HG02840 (cell line): ENCODE measurements around the gene MAPK6.
"Not testable (repeated sequence)": the region's sequence is repeated elsewhere in the genome, so short reads cannot be mapped to it uniquely, and the experiment has no call there.

Source experiments
- ATAC-seq: cut with Tn5 transposase; IDR thresholded peaks from one replicate; pipeline ENCODE4 v1.9.1; 2021; ENCODE audit warnings: mild to moderate bottlenecking, moderate library complexity, moderate number of reproducible peaks; ENCODE audit not compliant: unreplicated experiment, low FRiP score

MAPK6 gene

DNA sequence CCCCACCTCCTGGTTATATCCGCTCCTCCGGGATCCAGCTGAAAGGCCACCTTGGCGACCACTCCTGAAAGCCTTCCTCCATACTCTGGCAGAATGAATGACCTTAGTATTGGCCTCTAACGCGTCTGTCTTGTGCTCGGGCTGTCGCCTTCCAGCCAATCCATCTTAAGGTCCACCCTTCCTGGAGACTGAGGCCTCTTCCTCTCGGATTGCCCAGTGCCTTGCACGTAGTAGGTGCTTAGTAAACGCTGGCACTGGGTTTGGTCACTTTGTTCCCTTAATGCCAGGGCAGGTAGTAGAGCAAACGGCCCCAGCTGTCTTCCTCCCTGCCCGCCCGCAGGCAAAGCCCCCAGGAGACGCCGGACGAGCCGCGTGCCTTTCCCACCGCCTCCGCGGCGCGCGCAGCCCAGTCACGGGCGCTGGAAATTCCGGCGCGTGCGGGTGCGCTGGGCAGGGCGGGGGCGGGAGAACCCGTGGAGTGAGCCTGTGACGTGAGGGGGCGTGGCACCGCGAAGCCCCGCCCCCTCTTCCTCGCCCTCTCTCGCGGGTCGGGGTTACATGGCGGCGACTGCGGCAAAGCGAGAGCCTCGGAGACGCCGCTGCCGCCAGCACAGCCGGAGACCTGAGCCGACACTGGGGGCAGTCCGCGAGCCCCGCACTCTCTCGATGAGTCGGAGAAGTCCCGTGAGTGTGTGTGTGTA is at the start of gene MAPK6:
Gene MAPK6, plus strand, starts transcription at position 527 of the 701 bp plus-strand sequence. CDS start 27,242 bp downstream, outside the sequence.
- ATAC-seq: peak; percentile 63

DNA sequence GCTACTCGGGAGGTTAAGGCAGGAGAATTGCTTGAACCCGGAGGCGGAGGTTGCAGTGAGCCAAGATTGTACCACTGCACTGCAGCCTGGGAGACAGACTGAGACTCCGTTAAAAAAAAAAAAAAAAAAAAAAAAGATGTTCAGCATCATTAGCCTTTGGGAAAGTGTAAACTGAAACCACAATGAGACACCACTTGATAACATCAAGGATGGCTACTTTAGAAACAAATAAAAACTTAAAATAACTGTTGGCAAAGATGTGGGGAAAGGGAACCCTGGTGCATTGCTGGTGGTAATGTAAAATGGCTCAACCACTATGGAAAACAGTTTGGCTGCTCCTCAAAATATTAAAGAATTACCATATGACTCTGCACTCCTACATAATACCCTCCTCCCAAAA is 49.3 kb upstream of the MAPK6 start:
- no peak for ATAC-seq

DNA sequence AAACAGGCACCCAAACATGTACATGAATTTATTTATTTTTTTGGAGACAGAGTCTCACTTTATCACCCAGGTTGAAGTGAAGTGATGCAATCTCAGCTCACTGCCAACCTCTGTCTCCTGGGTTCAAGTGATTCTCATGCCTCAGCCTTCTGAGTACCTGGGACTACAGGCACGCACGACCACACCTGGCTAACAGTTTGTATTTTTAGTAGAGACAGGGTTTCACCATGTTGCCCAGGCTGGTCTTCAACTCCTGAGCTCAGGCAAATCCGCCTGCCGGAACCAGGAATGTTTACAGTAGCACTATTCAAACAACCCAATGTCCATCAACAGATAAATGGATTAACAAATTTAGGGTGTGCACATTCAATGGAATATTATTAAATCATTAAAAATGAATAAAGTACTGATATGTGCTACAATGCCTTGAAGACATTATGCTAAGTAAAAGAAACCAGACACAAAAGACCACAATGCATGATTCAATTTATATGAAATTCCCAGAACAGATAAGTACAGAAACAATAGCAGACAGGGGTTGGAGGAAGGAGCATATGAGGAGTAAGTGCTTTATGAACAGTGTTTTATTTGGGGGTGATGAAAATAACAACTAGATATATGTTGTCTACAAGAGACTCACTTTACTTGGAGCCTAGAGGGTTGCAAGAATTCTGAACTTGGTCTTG is 48.7 kb upstream of the MAPK6 start:
- ATAC-seq: no peak

DNA sequence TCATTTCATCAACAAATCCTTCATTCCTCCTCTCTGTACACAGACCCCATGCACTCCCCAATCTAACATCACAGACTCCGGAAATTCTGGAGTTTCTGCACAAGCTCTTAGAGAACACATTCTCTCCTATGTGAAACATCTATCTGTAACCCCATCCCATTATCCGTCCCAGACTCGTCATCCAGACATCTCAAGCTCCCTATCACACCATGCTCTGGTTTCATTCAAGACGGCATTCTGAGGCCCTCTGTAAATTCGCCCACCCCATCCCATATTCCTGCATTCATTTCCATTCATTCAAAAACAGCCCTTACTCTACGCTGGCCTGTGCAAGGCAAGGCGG is 48.0 kb upstream of the MAPK6 start:
- peak; percentile 14 for ATAC-seq

DNA sequence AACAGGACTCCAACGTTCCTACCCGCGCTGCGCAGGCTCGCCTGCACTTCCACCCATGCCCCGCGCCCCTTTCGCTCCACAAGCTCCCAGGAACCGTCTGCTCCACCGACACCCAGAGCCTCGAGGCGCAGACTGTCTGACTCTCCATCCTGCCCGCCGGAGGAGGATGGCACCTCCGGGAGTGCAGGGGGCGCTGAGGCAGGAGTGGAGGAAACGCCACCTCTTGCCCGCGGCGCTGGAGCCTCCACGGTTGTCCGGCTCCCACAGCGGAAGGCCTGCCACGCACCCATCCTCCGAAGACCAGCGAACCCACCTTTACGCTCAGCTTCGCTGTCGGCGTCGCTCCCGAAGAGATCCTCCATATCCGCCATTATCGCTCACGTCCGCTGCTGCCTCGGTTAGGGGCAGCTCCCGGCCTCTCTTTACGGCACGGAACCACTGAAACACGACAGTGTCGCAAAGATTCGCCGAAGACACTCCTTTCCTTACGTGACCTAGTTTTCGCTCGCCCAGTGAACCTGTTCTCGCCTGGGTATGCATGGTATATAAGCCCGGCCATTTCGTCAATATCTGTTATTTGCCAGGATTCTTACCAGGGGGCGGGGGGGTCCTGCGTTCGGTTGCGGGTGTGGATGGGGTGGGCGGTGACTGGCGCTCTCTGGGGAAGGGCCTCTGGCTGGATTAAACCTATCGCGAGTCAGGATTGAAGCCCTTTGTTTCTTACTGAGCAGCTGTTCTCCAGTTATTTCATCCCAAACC is 47.5 kb upstream of the MAPK6 start, which contains the start of gene LEO1:
Gene LEO1, minus strand, starts transcription at position 404 of the 759 bp plus-strand sequence. Its CDS starts 33 bp downstream, at position 371.
- ATAC-seq: peak; percentile 84

DNA sequence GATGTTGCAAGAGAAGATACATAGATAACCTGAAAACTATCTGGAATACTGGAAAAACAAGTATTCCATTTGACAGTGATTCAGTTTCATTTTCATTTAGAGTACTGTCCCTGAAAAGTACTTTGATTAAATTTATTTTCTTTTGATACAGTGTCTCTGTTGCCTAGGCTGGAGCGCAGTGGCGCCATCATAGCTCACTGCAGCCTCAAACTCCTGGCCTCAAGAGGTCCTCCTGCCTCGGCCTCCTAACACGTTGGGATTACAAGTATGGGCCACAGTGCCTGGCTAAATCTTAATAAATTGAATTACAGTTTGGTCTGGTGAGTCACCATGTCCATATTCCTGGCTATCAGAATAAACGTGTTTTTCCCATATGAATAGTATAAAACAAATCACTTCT is 45.8 kb upstream of the MAPK6 start:
- ATAC-seq: no peak

DNA sequence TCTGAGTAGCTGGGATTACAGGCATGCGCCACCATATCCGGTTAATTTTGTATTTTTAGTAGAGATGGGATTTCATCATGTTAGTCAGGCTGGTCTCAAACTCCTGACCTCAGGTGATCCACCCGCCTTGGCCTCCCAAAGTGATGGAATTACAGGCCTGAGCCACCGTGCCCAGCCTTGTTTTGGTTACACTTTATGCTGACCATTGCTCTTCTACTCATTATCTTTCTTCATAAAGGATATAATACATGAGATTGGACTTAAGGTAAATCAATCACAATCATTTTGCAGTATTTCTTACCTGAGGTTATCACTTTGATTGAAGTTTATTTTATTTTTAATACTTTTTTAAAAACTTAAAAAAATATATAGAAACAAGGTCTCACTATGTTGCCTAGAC is 45.2 kb upstream of the MAPK6 start:
- no peak for ATAC-seq

DNA sequence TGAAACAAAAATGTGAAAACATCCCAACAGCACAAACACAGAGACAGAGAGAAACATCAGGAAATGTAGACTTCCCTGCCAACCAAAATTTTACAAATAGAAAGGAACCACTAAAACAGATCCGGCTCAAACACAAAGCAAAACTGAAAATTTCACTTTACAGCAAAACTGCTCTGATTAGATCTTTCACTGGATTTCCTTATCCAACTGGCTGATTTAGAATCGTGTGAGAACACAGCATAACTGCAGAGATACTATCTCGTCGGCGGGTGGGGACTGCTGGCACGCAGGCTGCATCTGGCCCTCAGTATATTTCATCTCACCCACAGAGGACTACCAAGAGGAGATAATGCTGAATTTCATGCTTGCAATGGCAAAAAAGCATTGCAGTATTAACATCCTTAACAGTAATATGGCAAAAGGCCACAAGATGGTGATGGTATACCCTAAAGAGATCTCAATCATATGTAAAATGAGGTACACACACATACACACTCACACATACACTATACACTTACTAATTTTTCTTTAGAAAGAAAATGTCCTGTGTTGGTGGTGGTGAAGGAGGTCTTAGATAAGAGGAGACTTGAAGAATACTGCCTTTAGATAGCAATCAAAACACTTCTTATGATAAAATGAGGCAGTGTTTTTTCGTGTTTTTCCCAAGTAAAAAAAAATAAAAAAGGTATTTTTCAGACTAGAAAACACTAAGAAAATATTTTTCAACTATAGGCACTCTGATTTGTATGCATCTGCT is 36.8 kb upstream of the MAPK6 start:
- ATAC-seq: peak; percentile 71

DNA sequence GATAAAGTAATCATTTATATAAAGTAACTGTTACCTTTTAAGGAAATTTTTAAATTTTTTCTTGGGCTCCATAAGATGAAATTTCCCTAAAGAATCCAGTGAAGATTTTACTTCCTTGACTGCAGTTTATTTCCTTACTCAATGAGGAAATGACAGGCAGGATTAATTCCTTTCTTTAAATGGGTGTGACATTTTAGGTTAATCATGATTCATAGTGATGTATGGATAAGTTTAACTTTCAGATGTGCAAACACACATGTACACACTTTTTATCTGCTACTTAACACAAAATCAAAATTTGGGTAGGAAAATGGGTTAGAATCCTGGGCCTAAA is 36.3 kb upstream of the MAPK6 start:
- no peak for ATAC-seq

DNA sequence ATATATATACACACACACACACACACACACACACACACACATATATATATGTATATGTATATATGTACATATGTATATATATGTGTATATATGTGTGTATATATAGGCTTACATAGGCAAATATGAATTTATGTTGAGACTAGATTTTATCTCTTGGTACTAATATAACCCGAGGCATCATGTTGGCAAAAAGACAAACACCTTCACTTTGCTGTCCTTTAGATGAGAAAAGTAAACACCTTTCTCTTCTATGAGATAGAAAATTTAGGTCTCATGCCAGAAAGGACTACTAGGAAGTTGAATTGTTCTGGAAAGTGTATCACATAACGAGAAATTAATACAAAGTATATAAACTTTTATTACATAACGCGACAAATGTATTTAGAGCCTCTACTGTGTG is 27.9 kb upstream of the MAPK6 start:
- no peak for ATAC-seq

DNA sequence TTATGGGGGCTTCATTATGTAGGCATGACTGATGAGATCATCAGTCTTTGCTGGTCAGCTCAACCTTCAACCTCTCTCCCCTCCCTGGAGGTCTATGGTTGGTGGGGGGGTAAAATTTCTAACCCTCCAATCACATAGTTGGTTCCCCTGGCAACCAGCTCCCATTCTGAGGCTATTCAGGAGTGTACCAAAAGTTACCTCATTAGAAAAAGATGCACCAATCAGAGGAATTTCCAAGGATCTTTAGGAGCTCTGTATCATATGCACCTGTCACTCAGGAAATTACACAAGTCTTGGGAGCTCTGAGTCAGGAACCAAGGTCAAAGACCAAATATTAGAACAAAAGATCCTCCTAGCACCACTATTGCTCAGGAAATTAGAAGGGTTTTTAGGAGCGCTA is 26.1 kb upstream of the MAPK6 start:
- ATAC-seq: no peak

DNA sequence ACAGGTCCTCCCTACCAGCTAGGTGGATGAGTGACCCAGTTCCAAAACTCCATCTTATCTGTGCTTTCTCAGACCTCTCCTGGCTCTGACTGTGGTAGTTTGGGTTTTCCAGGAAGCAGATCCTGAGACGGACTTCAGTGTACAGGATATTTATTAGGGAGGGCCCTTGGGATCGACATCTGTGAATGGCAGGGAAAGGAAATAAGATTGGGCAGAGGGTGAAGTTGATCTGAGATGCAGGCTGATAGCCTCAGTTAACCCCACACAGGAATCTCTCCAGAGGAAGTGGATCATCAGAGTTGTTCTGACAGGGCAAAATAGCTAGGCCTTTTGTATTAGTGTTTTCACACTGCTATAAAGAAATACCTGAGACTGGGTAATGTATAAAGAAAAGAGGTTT is 16.7 kb upstream of the MAPK6 start:
- ATAC-seq: no peak

DNA sequence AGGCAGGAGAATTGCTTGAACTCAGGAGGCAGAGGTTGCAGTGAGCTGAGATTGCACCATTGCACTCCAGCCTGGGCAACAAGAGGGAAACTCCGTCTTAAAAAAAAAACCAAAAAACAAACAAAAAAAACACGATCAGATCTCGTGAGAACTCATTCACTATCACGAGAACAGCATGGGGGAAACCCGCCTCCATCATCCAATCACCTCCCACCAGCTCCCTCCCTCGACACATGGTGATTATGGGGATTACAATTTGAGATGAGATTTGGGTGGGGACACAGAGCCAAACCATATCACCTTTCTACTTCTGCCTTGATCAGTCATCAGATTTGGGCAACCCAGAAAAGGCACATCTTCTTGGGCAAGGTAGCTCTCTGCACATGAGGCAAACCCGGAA is 15.9 kb upstream of the MAPK6 start:
- ATAC-seq: not testable (repeated sequence)

DNA sequence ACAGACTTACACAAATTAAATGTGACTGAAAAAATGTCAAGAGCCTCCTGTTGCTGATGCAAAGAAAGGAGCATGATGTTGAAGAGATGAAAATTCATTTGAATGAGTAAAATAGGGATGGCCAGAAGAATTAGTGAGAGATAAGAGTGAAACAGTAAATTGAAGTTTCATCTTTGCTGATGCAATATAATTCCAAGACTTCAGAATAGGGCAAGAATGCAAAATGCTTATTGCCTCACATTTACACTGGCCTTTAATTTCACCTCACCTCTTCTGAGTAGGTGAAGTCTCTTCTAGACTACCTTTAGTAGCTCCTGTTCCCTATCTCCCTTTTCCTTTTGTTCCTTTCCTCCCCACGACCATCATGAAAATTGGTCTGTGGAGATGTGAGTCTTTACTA is 15.3 kb upstream of the MAPK6 start:
- no peak for ATAC-seq

DNA sequence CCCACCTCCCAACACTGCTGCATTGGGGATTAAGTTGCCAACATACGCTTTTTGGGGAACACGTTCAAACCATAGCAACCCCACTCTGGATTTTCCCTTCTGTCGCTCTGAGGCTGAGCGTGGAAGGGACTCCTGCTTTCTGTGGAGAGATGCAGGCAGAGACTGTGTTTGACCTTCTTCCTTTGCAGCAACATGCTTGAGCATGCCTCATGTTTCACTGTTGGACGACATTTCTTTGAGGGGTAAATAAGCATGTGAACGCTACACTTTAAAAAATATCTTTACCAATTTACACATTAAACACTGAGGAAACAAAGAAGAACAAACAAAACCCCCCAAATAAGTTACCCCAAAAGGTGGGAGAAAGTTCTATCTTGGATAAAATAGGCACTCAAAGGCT is 14.2 kb upstream of the MAPK6 start:
- no peak for ATAC-seq

DNA sequence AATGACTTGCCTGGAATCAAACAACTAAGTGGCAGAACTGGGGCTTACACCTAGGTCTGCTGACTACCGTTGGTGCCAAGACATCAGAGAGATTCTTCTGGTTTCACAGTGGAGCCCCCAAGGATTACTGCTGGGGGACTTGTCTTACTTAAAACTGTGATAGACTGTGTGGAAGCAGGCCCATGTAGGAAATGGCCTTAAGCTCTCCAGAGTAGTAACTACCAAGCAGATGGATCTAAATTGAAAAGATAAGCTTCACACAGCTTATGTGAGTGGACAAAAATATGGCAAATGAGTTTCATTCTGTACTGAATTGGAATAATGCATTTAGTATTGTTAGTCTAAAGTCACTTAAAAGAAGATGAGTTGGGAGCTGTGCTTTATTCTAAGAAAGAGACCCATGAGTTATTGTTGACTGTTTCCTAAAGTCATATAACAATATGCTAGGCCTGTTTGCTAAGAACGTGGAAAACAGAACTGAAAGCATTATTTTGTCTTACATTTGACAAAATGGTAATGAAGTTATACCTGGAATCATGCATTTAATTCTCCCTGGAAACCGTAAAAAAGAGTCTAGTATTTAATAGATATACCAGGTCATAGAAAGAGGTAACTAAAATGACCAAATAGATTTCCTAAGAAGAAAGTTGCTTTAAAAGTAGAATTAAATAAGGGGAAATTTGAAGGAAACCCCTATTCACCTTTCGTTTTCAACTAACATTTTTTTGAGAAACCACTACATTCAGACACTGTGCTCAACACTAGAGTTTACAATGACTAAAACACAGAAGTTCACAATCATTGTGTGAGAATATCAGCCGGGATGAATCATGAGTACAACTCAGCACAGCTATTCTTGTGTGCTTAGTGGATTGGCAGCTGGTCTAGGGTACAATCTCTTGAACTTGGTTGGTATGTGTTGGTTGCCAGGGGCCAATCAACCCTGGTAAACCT is 13.0 kb upstream of the MAPK6 start:
- peak; percentile 77 for ATAC-seq

DNA sequence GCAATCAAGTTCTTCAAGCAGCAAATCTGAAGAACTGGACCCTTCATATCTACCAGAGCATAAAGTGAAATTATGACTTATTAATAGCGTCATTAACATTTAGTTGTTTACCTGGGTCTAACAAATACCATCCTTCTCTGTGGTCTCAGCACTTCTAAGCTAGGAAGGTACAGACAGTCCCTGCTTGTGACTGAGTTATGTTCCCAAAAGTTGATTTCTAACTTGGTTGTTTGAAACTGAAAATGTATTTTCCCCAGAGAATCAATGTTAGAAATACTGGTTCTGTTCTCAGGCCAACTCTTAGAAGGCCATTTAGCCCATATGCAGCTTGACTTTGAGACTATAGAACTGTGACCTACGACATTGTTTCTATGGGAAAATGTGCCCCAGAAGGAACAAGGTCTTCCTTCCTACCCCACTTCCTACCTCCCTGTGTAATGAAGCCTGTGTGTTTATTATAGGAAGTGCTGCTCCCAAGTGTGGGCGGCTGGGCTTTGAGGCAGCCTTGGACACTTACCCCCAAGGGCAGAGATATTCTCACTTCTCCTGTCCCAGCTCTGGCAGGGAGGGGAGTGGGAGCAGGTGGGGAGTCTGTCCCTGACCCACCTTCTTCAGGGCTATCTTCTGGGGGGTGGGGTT is 12.2 kb upstream of the MAPK6 start:
- ATAC-seq: peak; percentile 36

DNA sequence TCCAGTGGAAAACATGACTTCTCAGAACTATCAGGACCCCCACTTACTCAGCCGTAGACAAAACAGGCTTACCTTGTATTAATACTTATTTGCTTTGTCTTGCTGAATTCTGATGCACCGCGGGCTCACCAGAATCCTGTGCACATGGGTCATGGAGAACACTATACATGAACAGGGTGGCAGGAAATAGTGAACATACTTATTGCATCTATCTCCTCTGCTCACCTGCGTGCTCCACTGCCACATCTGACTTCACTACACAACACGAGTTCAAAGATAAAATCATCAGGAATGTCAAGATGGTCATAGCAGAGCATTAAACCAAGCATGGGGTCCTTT is 10.7 kb upstream of the MAPK6 start:
- ATAC-seq: no peak

DNA sequence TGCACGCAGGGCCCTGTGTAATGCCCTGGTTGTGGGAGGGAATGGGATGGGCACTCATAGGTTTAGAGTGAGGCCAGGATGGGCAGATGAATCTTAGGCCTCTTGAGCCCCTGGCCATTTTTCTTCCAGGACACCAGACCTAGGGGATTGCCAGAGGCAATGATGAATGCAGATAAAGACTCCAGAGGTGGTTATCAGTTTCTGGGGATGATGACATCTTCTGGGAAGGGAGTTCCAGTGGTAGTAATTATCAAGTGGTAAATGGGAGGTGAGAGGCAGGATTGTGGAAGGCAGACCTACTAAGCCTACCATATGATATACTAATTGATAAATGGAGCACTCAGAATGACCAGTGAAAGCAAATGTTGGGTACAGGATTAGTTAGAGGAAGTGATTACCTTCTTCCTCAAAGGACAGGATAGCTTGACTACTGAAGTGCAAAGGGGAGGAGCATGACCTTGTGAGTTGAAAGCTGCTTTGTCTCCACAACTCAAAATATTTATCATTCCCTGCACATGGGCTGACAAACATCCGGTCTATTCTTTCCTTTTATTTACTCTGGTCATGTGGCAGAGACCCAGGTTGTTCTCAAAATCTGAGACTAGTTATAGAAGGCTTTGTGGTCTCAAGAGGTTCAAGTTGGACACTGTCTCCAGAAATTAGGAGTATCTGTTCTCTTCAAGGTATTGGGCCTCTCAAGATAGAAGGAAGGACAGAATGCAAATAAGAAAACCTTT is 10.2 kb upstream of the MAPK6 start:
- ATAC-seq: no peak
